HepG2 (cell line): ENCODE measurements around the gene FBXL13.

Experiments used
- EZH2 ChIP-seq: conservative IDR thresholded peaks from 2 replicates; pipeline ENCODE4 v1.6.1; 2012; ENCODE audit warnings: mild to moderate bottlenecking, low read depth, low read length, moderate library complexity
- PHF8 ChIP-seq: sonication (generic); formaldehyde crosslinking; IDR thresholded peaks from 2 replicates; pipeline ENCODE4 v1.5.0; 2020; ENCODE audit warnings: missing genetic modification reagents
- TF ChIP-seq, protein P1 (sequence below): sonication (generic); formaldehyde crosslinking; IDR thresholded peaks from 2 replicates; pipeline ENCODE4 v1.4.0; 2020; ENCODE audit warnings: low read depth, missing genetic modification reagents

DNA sequence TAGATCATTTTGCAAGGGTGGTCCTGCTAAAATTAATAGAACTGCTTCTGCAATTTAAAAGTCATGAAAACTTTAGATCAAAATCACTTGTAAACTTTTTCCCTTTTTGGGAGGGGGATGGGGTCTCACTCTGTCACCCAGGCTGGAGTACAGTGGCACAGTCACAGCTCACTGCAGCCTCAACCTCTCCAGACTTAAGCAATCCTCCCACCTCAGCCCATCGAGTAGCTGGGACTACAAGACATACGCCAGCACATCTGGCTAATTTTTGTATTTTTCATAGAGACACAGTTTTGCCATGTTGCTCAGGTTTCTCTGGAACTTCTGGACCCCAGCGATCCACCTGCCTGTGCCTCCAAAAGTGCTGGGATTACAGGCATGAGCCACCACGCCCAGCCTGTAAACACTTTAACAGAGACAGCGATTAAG, 82.1 kb downstream of the FBXL13 start:
- TF ChIP-seq PHF8 (CRISPR knock-in tag) (no peak), EZH2 (no peak)
- TF ChIP-seq, protein P1, sequence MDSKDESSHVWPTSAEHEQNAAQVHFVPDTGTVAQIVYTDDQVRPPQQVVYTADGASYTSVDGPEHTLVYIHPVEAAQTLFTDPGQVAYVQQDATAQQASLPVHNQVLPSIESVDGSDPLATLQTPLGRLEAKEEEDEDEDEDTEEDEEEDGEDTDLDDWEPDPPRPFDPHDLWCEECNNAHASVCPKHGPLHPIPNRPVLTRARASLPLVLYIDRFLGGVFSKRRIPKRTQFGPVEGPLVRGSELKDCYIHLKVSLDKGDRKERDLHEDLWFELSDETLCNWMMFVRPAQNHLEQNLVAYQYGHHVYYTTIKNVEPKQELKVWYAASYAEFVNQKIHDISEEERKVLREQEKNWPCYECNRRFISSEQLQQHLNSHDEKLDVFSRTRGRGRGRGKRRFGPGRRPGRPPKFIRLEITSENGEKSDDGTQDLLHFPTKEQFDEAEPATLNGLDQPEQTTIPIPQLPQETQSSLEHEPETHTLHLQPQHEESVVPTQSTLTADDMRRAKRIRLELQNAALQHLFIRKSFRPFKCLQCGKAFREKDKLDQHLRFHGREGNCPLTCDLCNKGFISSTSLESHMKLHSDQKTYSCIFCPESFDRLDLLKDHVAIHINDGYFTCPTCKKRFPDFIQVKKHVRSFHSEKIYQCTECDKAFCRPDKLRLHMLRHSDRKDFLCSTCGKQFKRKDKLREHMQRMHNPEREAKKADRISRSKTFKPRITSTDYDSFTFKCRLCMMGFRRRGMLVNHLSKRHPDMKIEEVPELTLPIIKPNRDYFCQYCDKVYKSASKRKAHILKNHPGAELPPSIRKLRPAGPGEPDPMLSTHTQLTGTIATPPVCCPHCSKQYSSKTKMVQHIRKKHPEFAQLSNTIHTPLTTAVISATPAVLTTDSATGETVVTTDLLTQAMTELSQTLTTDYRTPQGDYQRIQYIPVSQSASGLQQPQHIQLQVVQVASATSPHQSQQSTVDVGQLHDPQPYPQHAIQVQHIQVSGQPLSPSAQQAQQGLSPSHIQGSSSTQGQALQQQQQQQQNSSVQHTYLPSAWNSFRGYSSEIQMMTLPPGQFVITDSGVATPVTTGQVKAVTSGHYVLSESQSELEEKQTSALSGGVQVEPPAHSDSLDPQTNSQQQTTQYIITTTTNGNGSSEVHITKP (CRISPR knock-in tag): no peak
